Naive thymus-derived CD8-positive, alpha-beta T cell (primary cell): ENCODE results near the gene ENOX1. TPM values are rescaled to one million over a fixed set of nuclear protein-coding genes. Genes with fewer than 3 reads are reported as not detected.
A peak's percentile ranks its signal among the peaks of the same experiment; 100 is the strongest.

ENCODE experiments used
- ATAC-seq, 2 donors: fragments of 150-1000 bp; cut with Tn5 transposase in 1 of 2; sonication (Bioruptor Pico), chemical (Tn5 transposase) in 1 of 2; 1 replicate in 1 of 2; 2 replicates in 1 of 2; pipeline ENCODE4 v1.10.0; 2021; ENCODE audit warnings: mild to moderate bottlenecking in 2 of 2, moderate library complexity in 2 of 2
- POLR2A ChIA-PET: fragments of 350-600 bp; sonication (Branson Sonifier 250); formaldehyde crosslinking; loops from one replicate; lab custom pipeline; 2021; ENCODE audit warnings: antibody characterized with exemption; lab: Charles Lee
- DNase-seq, 10 donors: peaks; one replicate each; pipeline versions ENCODE4 v3.0.0 to v3.0.0-alpha.2; 2020 to 2022
- H3K27ac Mint-ChIP-seq, 10 donors: one replicate each; pipeline ENCODE4 v1.8.0; 2020 to 2022; ENCODE audit warnings: mild to moderate bottlenecking in 10 of 10, mixed read lengths in 10 of 10, moderate library complexity in 4 of 10, inconsistent platforms in 1 of 10
- H3K27me3 Mint-ChIP-seq, 5 donors: one replicate each; pipeline ENCODE4 v1.8.0; 2021 to 2022; ENCODE audit warnings: mixed read lengths in 5 of 5
- H3K36me3 Mint-ChIP-seq, 3 donors: one replicate each; pipeline ENCODE4 v1.8.0; 2020 to 2022; ENCODE audit warnings: mixed read lengths in 3 of 3, mild to moderate bottlenecking in 2 of 3, inconsistent platforms in 1 of 3
- H3K4me1 Mint-ChIP-seq, 4 donors: one replicate each; pipeline ENCODE4 v1.8.0; 2021 to 2022; ENCODE audit warnings: mixed read lengths in 4 of 4
- H3K4me3 Mint-ChIP-seq, 10 donors: one replicate each; pipeline ENCODE4 v1.8.0; 2020 to 2022; ENCODE audit warnings: mild to moderate bottlenecking in 10 of 10, mixed read lengths in 10 of 10, moderate library complexity in 6 of 10, inconsistent platforms in 1 of 10
- H3K9me3 Mint-ChIP-seq, 9 donors: one replicate each; pipeline ENCODE4 v1.8.0; 2020 to 2022; ENCODE audit warnings: mixed read lengths in 9 of 9, mild to moderate bottlenecking in 3 of 9, inconsistent platforms in 1 of 9, moderate library complexity in 1 of 9
- polyA plus RNA-seq, 3 donors: library from polyadenylated mRNA; unstranded; fragments of 300-500 nt; fragmentation: Illumina TruSeq; gene quantifications; one replicate each; pipeline ENCODE4 v1.2.3, GENCODE V29; 2021
- total RNA-seq, 8 experiments: library from RNA in 2 of 8; stranded (reverse) in 2 of 8; gene quantifications; one replicate each; pipeline ENCODE4 v1.2.3 and lab custom pipeline; 2021 to 2026

The ENOX1 gene
- total and polyA plus RNA-seq, 5 experiments from 2014 or later, result not detected

GRCh38 chr13:43800828-43801227 is 14.1 kb upstream of the ENOX1 start:
- Mint-ChIP-seq H3K36me3 (no peaks in the 10 kb centered on the region), H3K4me3 (no peak overlapping the region), H3K9me3 (no peaks in the 10 kb centered on the region), H3K27me3 (peaks cover 5 to 14% (median 9%) of the 10 kb centered on the region in 5 donors), H3K27ac (no peak overlapping the region), H3K4me1 (peaks cover 0 to 2% (median under 1%) of the 10 kb centered on the region in 4 donors)
- ATAC-seq (no peak), DNase-seq (no peak)
- POLR2A ChIA-PET, result no interaction called here

- DNase-seq, result no peak
- POLR2A ChIA-PET, result no interaction called here
- no peaks in the 10 kb centered on the region for H3K9me3 Mint-ChIP-seq
- H3K27me3 Mint-ChIP-seq, result peaks cover 5 to 20% (median 9%) of the 10 kb centered on the region in 5 donors
- no peaks in the 10 kb centered on the region for H3K36me3 Mint-ChIP-seq
- H3K4me1 Mint-ChIP-seq, result no peaks in the 10 kb centered on the region
- H3K27ac Mint-ChIP-seq, result no peak overlapping the region
- H3K4me3 Mint-ChIP-seq, result no peak overlapping the region
- ATAC-seq, result no peak
Observed at GRCh38 chr13:43799191-43799590, 12.4 kb upstream of the ENOX1 start.

- ATAC-seq, result no peak
- H3K4me3 Mint-ChIP-seq, result no peak overlapping the region
- H3K4me1 Mint-ChIP-seq, result no peaks in the 10 kb centered on the region
- no peaks in the 10 kb centered on the region for H3K36me3 Mint-ChIP-seq
- peaks cover 6 to 21% (median 9%) of the 10 kb centered on the region in 5 donors for H3K27me3 Mint-ChIP-seq
- no peak for DNase-seq
- POLR2A ChIA-PET, result no interaction called here
- H3K27ac Mint-ChIP-seq, result no peak overlapping the region
- no peaks in the 10 kb centered on the region for H3K9me3 Mint-ChIP-seq
Observed at GRCh38 chr13:43797869-43798268, 11.1 kb upstream of the ENOX1 start.

- POLR2A ChIA-PET, result no interaction called here
- Mint-ChIP-seq H3K27me3 (peaks cover 11 to 26% (median 13%) of the 10 kb centered on the region in 5 donors), H3K36me3 (no peaks in the 10 kb centered on the region), H3K9me3 (no peaks in the 10 kb centered on the region), H3K4me1 (no peaks in the 10 kb centered on the region), H3K27ac (no peak overlapping the region), H3K4me3 (no peak overlapping the region)
- ATAC-seq (no peak), DNase-seq (no peak)
Observed at GRCh38 chr13:43797159-43797558, 10.4 kb upstream of the ENOX1 start.

GRCh38 chr13:43794416-43794815 is 7.6 kb upstream of the ENOX1 start:
- Mint-ChIP-seq H3K9me3 (no peaks in the 10 kb centered on the region), H3K4me3 (no peak overlapping the region), H3K36me3 (no peaks in the 10 kb centered on the region), H3K4me1 (no peaks in the 10 kb centered on the region), H3K27ac (no peak overlapping the region), H3K27me3 (peaks cover 12 to 35% (median 18%) of the 10 kb centered on the region in 5 donors)
- POLR2A ChIA-PET, result no interaction called here
- DNase-seq (no peak), ATAC-seq (no peak)

- POLR2A ChIA-PET, result no interaction called here
- H3K4me1 Mint-ChIP-seq, result peaks cover 0 to 7% (median 2%) of the 10 kb centered on the region in 4 donors
- no peaks in the 10 kb centered on the region for H3K36me3 Mint-ChIP-seq
- no peak for ATAC-seq
- H3K27ac Mint-ChIP-seq, result no peak overlapping the region
- peaks cover 22 to 46% (median 35%) of the 10 kb centered on the region in 5 donors for H3K27me3 Mint-ChIP-seq
- DNase-seq, result no peak
- H3K4me3 Mint-ChIP-seq, result no peak overlapping the region
- H3K9me3 Mint-ChIP-seq, result no peaks in the 10 kb centered on the region
Observed at GRCh38 chr13:43792076-43792881, 5.5 kb upstream of the ENOX1 start.

- no peak for ATAC-seq
- H3K9me3 Mint-ChIP-seq, result no peaks in the 10 kb centered on the region
- POLR2A ChIA-PET, result no interaction called here
- DNase-seq, result no peak
- peaks cover 0 to 20% (median 8%) of the 10 kb centered on the region in 4 donors for H3K4me1 Mint-ChIP-seq
- no peak overlapping the region for H3K27ac Mint-ChIP-seq
- peak overlapping the region; percentile 60 to 81 (median 71) for H3K4me3 Mint-ChIP-seq
- peaks cover 29 to 56% (median 41%) of the 10 kb centered on the region in 5 donors for H3K27me3 Mint-ChIP-seq
- no peaks in the 10 kb centered on the region for H3K36me3 Mint-ChIP-seq
Observed at GRCh38 chr13:43787997-43788396, 1.2 kb upstream of the ENOX1 start.

GRCh38 chr13:43787518-43787891 is 733 bp upstream of the ENOX1 start:
- H3K9me3 Mint-ChIP-seq, result no peaks in the 10 kb centered on the region
- H3K4me1 Mint-ChIP-seq, result peaks cover 0 to 20% (median 8%) of the 10 kb centered on the region in 4 donors
- POLR2A ChIA-PET, result no interaction called here
- peak overlapping the region; percentile 60 to 81 (median 71) for H3K4me3 Mint-ChIP-seq
- DNase-seq, result no peak
- H3K27ac Mint-ChIP-seq, result no peak overlapping the region
- no peak for ATAC-seq
- H3K36me3 Mint-ChIP-seq, result no peaks in the 10 kb centered on the region
- H3K27me3 Mint-ChIP-seq, result peaks cover 28 to 55% (median 41%) of the 10 kb centered on the region in 5 donors

GRCh38 chr13:43786472-43786765 is 353 bp downstream of the ENOX1 start:
- Mint-ChIP-seq H3K4me1 (peaks cover 0 to 20% (median 8%) of the 10 kb centered on the region in 4 donors), H3K36me3 (no peaks in the 10 kb centered on the region), H3K27me3 (peaks cover 23 to 46% (median 39%) of the 10 kb centered on the region in 5 donors), H3K4me3 (peak overlapping the region in 3 of 10 donors; percentile 61 to 90 (median 81)), H3K9me3 (no peaks in the 10 kb centered on the region), H3K27ac (no peak overlapping the region)
- ATAC-seq, result no peak
- DNase-seq, result peak in 1 of 10 donors; percentile 4
- POLR2A ChIA-PET, result no interaction called here

GRCh38 chr13:43785650-43786471 is 911 bp downstream of the ENOX1 start:
- peak in 1 of 10 donors; percentile 6 for DNase-seq
- POLR2A ChIA-PET, result no interaction called here
- no peak for ATAC-seq
- peaks cover 23 to 46% (median 39%) of the 10 kb centered on the region in 5 donors for H3K27me3 Mint-ChIP-seq
- H3K27ac Mint-ChIP-seq, result no peak overlapping the region
- no peaks in the 10 kb centered on the region for H3K36me3 Mint-ChIP-seq
- no peaks in the 10 kb centered on the region for H3K9me3 Mint-ChIP-seq
- peaks cover 0 to 20% (median 8%) of the 10 kb centered on the region in 4 donors for H3K4me1 Mint-ChIP-seq
- H3K4me3 Mint-ChIP-seq, result peak overlapping the region; percentile 60 to 90 (median 76)

- H3K27me3 Mint-ChIP-seq, result peaks cover 23 to 42% (median 35%) of the 10 kb centered on the region in 5 donors
- H3K9me3 Mint-ChIP-seq, result no peaks in the 10 kb centered on the region
- H3K4me1 Mint-ChIP-seq, result peaks cover 0 to 20% (median 8%) of the 10 kb centered on the region in 4 donors
- no peaks in the 10 kb centered on the region for H3K36me3 Mint-ChIP-seq
- ATAC-seq (no peak), DNase-seq (no peak)
- H3K27ac Mint-ChIP-seq, result peak overlapping the region in 1 of 10 donors; percentile 72
- POLR2A ChIA-PET, result no interaction called here
- peak overlapping the region; percentile 42 to 81 (median 68) for H3K4me3 Mint-ChIP-seq
Observed at GRCh38 chr13:43785261-43785649, 1.5 kb downstream of the ENOX1 start.

GRCh38 chr13:43784496-43784895 is 2.3 kb downstream of the ENOX1 start:
- Mint-ChIP-seq H3K36me3 (no peaks in the 10 kb centered on the region), H3K9me3 (no peaks in the 10 kb centered on the region), H3K27ac (no peak overlapping the region), H3K4me1 (peaks cover 0 to 20% (median 8%) of the 10 kb centered on the region in 4 donors), H3K27me3 (peaks cover 19 to 41% (median 28%) of the 10 kb centered on the region in 5 donors), H3K4me3 (peak overlapping the region in 1 of 10 donors; percentile 68)
- no peak for DNase-seq
- no peak for ATAC-seq
- POLR2A ChIA-PET, result no interaction called here

GRCh38 chr13:43783820-43784219 is 3.0 kb downstream of the ENOX1 start:
- no peak overlapping the region for H3K27ac Mint-ChIP-seq
- H3K36me3 Mint-ChIP-seq, result no peaks in the 10 kb centered on the region
- no peak overlapping the region for H3K4me3 Mint-ChIP-seq
- H3K9me3 Mint-ChIP-seq, result no peaks in the 10 kb centered on the region
- ATAC-seq (no peak), DNase-seq (no peak)
- H3K4me1 Mint-ChIP-seq, result peaks cover 0 to 20% (median 8%) of the 10 kb centered on the region in 4 donors
- peaks cover 17 to 41% (median 27%) of the 10 kb centered on the region in 5 donors for H3K27me3 Mint-ChIP-seq
- POLR2A ChIA-PET, result no interaction called here
